Trophoblast cell (in vitro differentiated cells and primary cell): ENCODE results near the gene C11orf65.
"Not testable (repeated sequence)": the region's sequence is repeated elsewhere in the genome, so short reads cannot be mapped to it uniquely, and the experiment has no call there.

ENCODE experiments used
- DNase-seq, 2 donors: peaks; one replicate each; pipeline ENCODE4 v3.0.0-alpha.2; 2016
- H2AFZ ChIP-seq: 2 replicates; pipeline ENCODE4 v1.6.1; 2013; ENCODE audit warnings: low read length, moderate library complexity, mild to moderate bottlenecking; ENCODE audit not compliant: insufficient read depth, poor library complexity
- H2AK5ac ChIP-seq: 2 replicates; pipeline ENCODE4 v1.6.1; 2013; ENCODE audit warnings: mild to moderate bottlenecking, low read length
- H2BK120ac ChIP-seq: 2 replicates; pipeline ENCODE4 v1.6.1; 2013; ENCODE audit warnings: low read length, mild to moderate bottlenecking, moderate library complexity; ENCODE audit not compliant: insufficient read depth, poor library complexity
- H2BK12ac ChIP-seq: 2 replicates; pipeline ENCODE4 v1.6.1; 2013; ENCODE audit warnings: mild to moderate bottlenecking, low read length, moderate library complexity
- H2BK5ac ChIP-seq: 2 replicates; pipeline ENCODE4 v1.6.1; 2013; ENCODE audit warnings: low read length, low read depth, moderate library complexity, mild to moderate bottlenecking; ENCODE audit not compliant: poor library complexity
- H3K14ac ChIP-seq: 2 replicates; pipeline ENCODE4 v1.6.1; 2013; ENCODE audit warnings: mild to moderate bottlenecking, low read length
- H3K18ac ChIP-seq: 2 replicates; pipeline ENCODE4 v1.6.1; 2013; ENCODE audit warnings: mild to moderate bottlenecking, low read length
- H3K23ac ChIP-seq: 2 replicates; pipeline ENCODE4 v1.6.1; 2013; ENCODE audit warnings: low read length
- H3K27ac ChIP-seq: 2 replicates; pipeline ENCODE4 v1.5.1; 2013; ENCODE audit warnings: low read depth, mild to moderate bottlenecking, inconsistent platforms, low read length, moderate library complexity
- H3K27me3 ChIP-seq: 2 replicates; pipeline ENCODE4 v1.6.1; 2013; ENCODE audit warnings: inconsistent platforms, mild to moderate bottlenecking, low read length, moderate library complexity; ENCODE audit not compliant: insufficient read depth
- H3K36me3 ChIP-seq, 2 experiments: 1 replicate in 1 of 2; 2 replicates in 1 of 2; pipeline ENCODE4 v1.6.1; 2013; ENCODE audit warnings: low read length in 2 of 2, mild to moderate bottlenecking in 2 of 2, moderate library complexity in 1 of 2; ENCODE audit not compliant: insufficient read depth in 2 of 2, control insufficient read depth in 1 of 2
- H3K4ac ChIP-seq: 2 replicates; pipeline ENCODE4 v1.6.1; 2013; ENCODE audit warnings: low read depth, mild to moderate bottlenecking, low read length, moderate library complexity
- H3K4me1 ChIP-seq, 2 experiments: 1 replicate in 1 of 2; 2 replicates in 1 of 2; pipeline ENCODE4 v1.6.1; 2013; ENCODE audit warnings: low read length in 2 of 2, mild to moderate bottlenecking in 2 of 2, moderate library complexity in 1 of 2; ENCODE audit not compliant: insufficient read depth in 2 of 2, control insufficient read depth in 1 of 2
- H3K4me2 ChIP-seq: 2 replicates; pipeline ENCODE4 v1.6.1; 2013; ENCODE audit warnings: inconsistent platforms, mild to moderate bottlenecking, low read length, moderate library complexity
- H3K4me3 ChIP-seq: 2 replicates; pipeline ENCODE4 v1.5.1; 2013; ENCODE audit warnings: mild to moderate bottlenecking, low read depth, low read length, inconsistent platforms
- H3K79me1 ChIP-seq: one replicate; pipeline ENCODE4 v1.6.1; 2013; ENCODE audit warnings: low read length
- H3K79me2 ChIP-seq: 2 replicates; pipeline ENCODE4 v1.6.1; 2013; ENCODE audit warnings: low read length, mild to moderate bottlenecking; ENCODE audit not compliant: control insufficient read depth, insufficient read depth, poor library complexity
- H3K9ac ChIP-seq: 2 replicates; pipeline ENCODE4 v1.6.1; 2013; ENCODE audit warnings: mild to moderate bottlenecking, low read length
- H3K9me3 ChIP-seq: 2 replicates; pipeline ENCODE4 v1.6.1; 2013; ENCODE audit warnings: low read depth, mild to moderate bottlenecking, control low read depth, inconsistent platforms, low read length; ENCODE audit not compliant: insufficient read depth
- H4K12ac ChIP-seq: 2 replicates; pipeline ENCODE4 v1.6.1; 2013; ENCODE audit warnings: low read depth, mild to moderate bottlenecking, low read length, moderate library complexity
- H4K8ac ChIP-seq: 2 replicates; pipeline ENCODE4 v1.6.1; 2013; ENCODE audit warnings: low read depth, mild to moderate bottlenecking, low read length, moderate library complexity
- H4K91ac ChIP-seq: one replicate; pipeline ENCODE4 v1.6.1; 2013; ENCODE audit warnings: low read depth, mild to moderate bottlenecking, low read length, moderate library complexity
- WGBS: extraction: QIAGEN DNeasy Blood & Tissue Kit; methylation state at CpG from one replicate; pipeline ENCODE4 v1.1.7; 2013; ENCODE audit warnings: missing lambda C conversion rate; ENCODE audit not compliant: insufficient read length, insufficient coverage; ENCODE audit errors: extremely low coverage; 5-methylcytosine and 5-hydroxymethylcytosine counted together

The C11orf65 gene

GRCh38 chr11:108373505-108373904 lies 93.8 kb downstream of the C11orf65 start:
- no CpG with 5 or more reads among the region's 24 CpGs for WGBS
- not testable (repeated sequence) for H3K27me3 ChIP-seq, H2BK5ac ChIP-seq

GRCh38 chr11:108370990-108371389 lies 96.3 kb downstream of the C11orf65 start:
- H3K23ac ChIP-seq, result no peak overlapping the region
- no CpG with 5 or more reads among the region's 5 CpGs for WGBS
- H2BK12ac ChIP-seq, result no peak overlapping the region
- no peak overlapping the region for H4K8ac ChIP-seq
- H2BK5ac ChIP-seq, result no peak overlapping the region
- no peaks in the 10 kb centered on the region for H3K79me2 ChIP-seq
- H3K9ac ChIP-seq, result no peak overlapping the region
- H3K27ac ChIP-seq, result no peak overlapping the region
- H3K14ac ChIP-seq, result no peak overlapping the region
- no peaks in the 10 kb centered on the region for H3K27me3 ChIP-seq
- H3K4ac ChIP-seq, result no peak overlapping the region
- no peak overlapping the region for H2BK120ac ChIP-seq
- H3K4me1 ChIP-seq, result no peaks in the 10 kb centered on the region
- no peaks in the 10 kb centered on the region for H3K36me3 ChIP-seq
- H3K9me3 ChIP-seq, result peaks cover 3% of the 10 kb centered on the region
- no peak overlapping the region for H2AFZ ChIP-seq
- H4K91ac ChIP-seq, result no peak overlapping the region
- H3K18ac ChIP-seq, result no peak overlapping the region
- DNase-seq, result no peak
- no peaks in the 10 kb centered on the region for H3K79me1 ChIP-seq
- no peak overlapping the region for H4K12ac ChIP-seq
- H3K4me2 ChIP-seq, result no peak overlapping the region
- H2AK5ac ChIP-seq, result no peak overlapping the region
- H3K4me3 ChIP-seq, result no peak overlapping the region

More at GRCh38 chr11:108373505-108373904, 93.8 kb downstream of the C11orf65 start:
- H3K9ac ChIP-seq, H3K79me2 ChIP-seq, H3K18ac ChIP-seq, H2BK120ac ChIP-seq, H3K4me3 ChIP-seq, H3K9me3 ChIP-seq, H2BK12ac ChIP-seq, H3K79me1 ChIP-seq, H2AK5ac ChIP-seq, H4K12ac ChIP-seq, H3K4me1 ChIP-seq, H3K4me2 ChIP-seq, H3K4ac ChIP-seq, H4K8ac ChIP-seq, H3K27ac ChIP-seq, DNase-seq, H4K91ac ChIP-seq, H3K36me3 ChIP-seq, H2AFZ ChIP-seq, H3K14ac ChIP-seq, H3K23ac ChIP-seq: not testable (repeated sequence)

- no peak overlapping the region for H3K4me3 ChIP-seq
- H3K4ac ChIP-seq, result no peak overlapping the region
- H3K36me3 ChIP-seq, result peaks cover 0 to 2% of the 10 kb centered on the region in 2 experiments
- H3K4me1 ChIP-seq, result no peaks in the 10 kb centered on the region
- H3K27me3 ChIP-seq, result no peaks in the 10 kb centered on the region
- H4K8ac ChIP-seq, result no peak overlapping the region
- H3K9me3 ChIP-seq, result peaks cover 3% of the 10 kb centered on the region
- no peak overlapping the region for H4K91ac ChIP-seq
- no peak overlapping the region for H2BK5ac ChIP-seq
- H4K12ac ChIP-seq, result no peak overlapping the region
- H3K23ac ChIP-seq, result no peak overlapping the region
- H3K18ac ChIP-seq, result no peak overlapping the region
- no peak overlapping the region for H3K27ac ChIP-seq
- H2BK12ac ChIP-seq, result no peak overlapping the region
- H3K9ac ChIP-seq, result no peak overlapping the region
- H3K79me1 ChIP-seq, result no peaks in the 10 kb centered on the region
- no peak overlapping the region for H2BK120ac ChIP-seq
- H3K4me2 ChIP-seq, result no peak overlapping the region
- H3K79me2 ChIP-seq, result no peaks in the 10 kb centered on the region
- no peak overlapping the region for H2AFZ ChIP-seq
- no peak overlapping the region for H3K14ac ChIP-seq
- no peak for DNase-seq
- H2AK5ac ChIP-seq, result no peak overlapping the region
Observed at GRCh38 chr11:108370315-108370714, 97.0 kb downstream of the C11orf65 start.

- H2AFZ ChIP-seq, result no peak overlapping the region
- H2BK5ac ChIP-seq, result no peak overlapping the region
- peak overlapping the region; percentile 54 for H4K12ac ChIP-seq
- H3K79me2 ChIP-seq, result no peaks in the 10 kb centered on the region
- H2AK5ac ChIP-seq, result no peak overlapping the region
- no peak overlapping the region for H3K14ac ChIP-seq
- no peak overlapping the region for H3K18ac ChIP-seq
- no peak overlapping the region for H3K4me3 ChIP-seq
- no peak for DNase-seq
- H3K4ac ChIP-seq, result no peak overlapping the region
- no peaks in the 10 kb centered on the region for H3K27me3 ChIP-seq
- H4K91ac ChIP-seq, result no peak overlapping the region
- no peak overlapping the region for H2BK120ac ChIP-seq
- no peak overlapping the region for H3K4me2 ChIP-seq
- H3K79me1 ChIP-seq, result no peaks in the 10 kb centered on the region
- H3K9ac ChIP-seq, result no peak overlapping the region
- peaks cover 2% of the 10 kb centered on the region in 2 experiments for H3K36me3 ChIP-seq
- H2BK12ac ChIP-seq, result no peak overlapping the region
- H3K9me3 ChIP-seq, result peaks cover 3% of the 10 kb centered on the region
- no peaks in the 10 kb centered on the region for H3K4me1 ChIP-seq
- H3K23ac ChIP-seq, result no peak overlapping the region
- H3K27ac ChIP-seq, result no peak overlapping the region
- WGBS, result no CpG with 5 or more reads among the region's 5 CpGs
- no peak overlapping the region for H4K8ac ChIP-seq
Observed at GRCh38 chr11:108369064-108369463, 98.3 kb downstream of the C11orf65 start.
